SK-N-SH (cell line): ENCODE measurements around the gene SLC24A3. TPM values are rescaled to one million over a fixed set of nuclear protein-coding genes. Genes with fewer than 3 reads are reported as not detected.

Experiments used
- CTCF ChIA-PET: fragments of 300-600, 350-600 bp; formaldehyde crosslinking; extraction: SDS; loops from one replicate; lab custom pipeline; 2021; lab: Yijun Ruan, JAX
- POLR2A ChIA-PET: fragments of 350-600 bp; sonication (Branson Sonifier 250); formaldehyde crosslinking; extraction: SDS; loops from one replicate; lab custom pipeline; 2020; ENCODE audit warnings: antibody characterized with exemption, inconsistent platforms; lab: Yijun Ruan, JAX
- DNase-seq: peaks from one replicate; pipeline ENCODE4 v3.0.0; 2012
- H2AFZ ChIP-seq: fragments of 200-600 bp; sonication (generic); 2 replicates; pipeline ENCODE4 v1.8.1; 2016; ENCODE audit warnings: antibody characterized with exemption, mild to moderate bottlenecking, low read depth
- H3F3A ChIP-seq: fragments of 200-600 bp; sonication (generic); replicated peaks from 2 replicates; pipeline ENCODE3; 2016; ENCODE audit warnings: antibody characterized with exemption, mild to moderate bottlenecking; ENCODE audit not compliant: insufficient read depth
- H3K27ac ChIP-seq, 2 experiments: fragments of 200-500 bp in 1 of 2; fragments of 200-600 bp in 1 of 2; sonication (Bioruptor generic) in 1 of 2; sonication (generic), shearing (Covaris generic) in 1 of 2; 2 replicates each; pipeline versions ENCODE4 v1.5.1 to v1.6.1; 2014 to 2016; ENCODE audit warnings: low read depth in 2 of 2, inconsistent platforms in 1 of 2, low read length in 1 of 2, mild to moderate bottlenecking in 1 of 2, mixed read lengths in 1 of 2
- H3K27me3 ChIP-seq: fragments of 200-600 bp; sonication (generic), shearing (Covaris generic); 2 replicates; pipeline ENCODE4 v1.6.1; 2016; ENCODE audit warnings: mixed run types; ENCODE audit not compliant: insufficient read depth
- H3K36me3 ChIP-seq, 2 experiments: fragments of 200-500 bp in 1 of 2; fragments of 200-600 bp in 1 of 2; sonication (Bioruptor generic) in 1 of 2; sonication (generic) in 1 of 2; replicated peaks in 1 of 2; 2 replicates each; pipeline versions ENCODE3 to v1.5.1; 2014 to 2016; ENCODE audit warnings: low read length in 1 of 2, mild to moderate bottlenecking in 1 of 2; ENCODE audit not compliant: insufficient read depth in 2 of 2, control insufficient read depth in 1 of 2
- H3K4me1 ChIP-seq, 2 experiments: fragments of 200-500 bp in 1 of 2; fragments of 200-600 bp in 1 of 2; sonication (Bioruptor generic) in 1 of 2; sonication (generic), shearing (Covaris generic) in 1 of 2; 2 replicates each; pipeline versions ENCODE4 v1.5.1 to v1.6.1; 2014 to 2016; ENCODE audit warnings: low read depth in 1 of 2, low read length in 1 of 2, mixed run types in 1 of 2; ENCODE audit not compliant: insufficient read depth in 2 of 2, control insufficient read depth in 1 of 2
- H3K4me2 ChIP-seq: fragments of 200-600 bp; sonication (generic), shearing (Covaris generic); 2 replicates; pipeline ENCODE4 v1.6.1; 2017; ENCODE audit warnings: mixed run types
- H3K4me3 ChIP-seq, 2 experiments: fragments of 200-500 bp in 1 of 2; fragments of 200-600 bp in 1 of 2; sonication (Bioruptor generic) in 1 of 2; sonication (generic), shearing (Covaris generic) in 1 of 2; 2 replicates each; pipeline versions ENCODE4 v1.5.1 to v1.8.1; 2014 to 2016; ENCODE audit warnings: low read depth in 2 of 2, inconsistent platforms in 1 of 2, low read length in 1 of 2, mild to moderate bottlenecking in 1 of 2, mixed read lengths in 1 of 2, moderate library complexity in 1 of 2
- H3K79me2 ChIP-seq: fragments of 200-600 bp; sonication (generic); 2 replicates; pipeline ENCODE4 v1.8.1; 2017; ENCODE audit warnings: mild to moderate bottlenecking; ENCODE audit not compliant: insufficient read depth
- H3K9ac ChIP-seq: fragments of 200-600 bp; sonication (generic); 2 replicates; pipeline ENCODE4 v1.6.1; 2017; ENCODE audit warnings: mixed run types
- H3K9me2 ChIP-seq: fragments of 200-600 bp; sonication (generic); 2 replicates; pipeline ENCODE4 v1.6.1; 2017; ENCODE audit warnings: mixed run types
- H3K9me3 ChIP-seq: fragments of 200-600 bp; sonication (generic); 2 replicates; pipeline ENCODE4 v1.6.1; 2017; ENCODE audit warnings: mixed run types, mild to moderate bottlenecking, moderate library complexity
- H4K20me1 ChIP-seq: fragments of 200-600 bp; sonication (generic); 2 replicates; pipeline ENCODE4 v1.6.1; 2017; ENCODE audit warnings: mild to moderate bottlenecking, mixed run types; ENCODE audit not compliant: insufficient read depth
- CTCF ChIP-seq: fragments of 200-600 bp; sonication (generic); IDR thresholded peaks from 2 replicates; pipeline ENCODE4 v1.6.1; 2017; ENCODE audit warnings: antibody characterized with exemption, mild to moderate bottlenecking, moderate library complexity
- ELF1 ChIP-seq: IDR thresholded peaks from 2 replicates; pipeline ENCODE4 v1.4.0; 2012
- EZH2phosphoT487 ChIP-seq: fragments of 200-600 bp; sonication (generic); IDR thresholded peaks from 2 replicates; pipeline ENCODE4 v1.6.1; 2017; ENCODE audit warnings: low read depth, mixed run types, mild to moderate bottlenecking, antibody characterized with exemption, moderate library complexity, borderline replicate concordance
- FOSL2 ChIP-seq: IDR thresholded peaks from 2 replicates; pipeline ENCODE4 v1.4.0; 2012; ENCODE audit warnings: low read depth, mild to moderate bottlenecking, moderate library complexity, borderline replicate concordance
- FOXJ3 ChIP-seq: sonication (generic); formaldehyde crosslinking; IDR thresholded peaks from 2 replicates; pipeline ENCODE4 v1.5.1; 2020; ENCODE audit warnings: mild to moderate bottlenecking, missing genetic modification reagents
- GABPA ChIP-seq: IDR thresholded peaks from 2 replicates; pipeline ENCODE4 v1.4.0; 2012; ENCODE audit warnings: low read depth, mild to moderate bottlenecking
- JUND ChIP-seq: IDR thresholded peaks from 2 replicates; pipeline ENCODE4 v1.4.0; 2012
- MEF2A ChIP-seq: IDR thresholded peaks from 2 replicates; pipeline ENCODE4 v1.4.0; 2012; ENCODE audit warnings: low read depth, borderline replicate concordance
- POLR2AphosphoS5 ChIP-seq: IDR thresholded peaks from 2 replicates; pipeline ENCODE4 v1.6.1; 2012; ENCODE audit warnings: low read depth, low read length
- RAD21 ChIP-seq: IDR thresholded peaks from 2 replicates; pipeline ENCODE4 v1.6.1; 2012; ENCODE audit warnings: mild to moderate bottlenecking, low read length
- RCOR1 ChIP-seq: fragments of 150-350 bp; IDR thresholded peaks from 2 replicates; pipeline ENCODE4 v1.6.1; 2017; ENCODE audit warnings: antibody characterized with exemption, low read length
- RFX5 ChIP-seq: IDR thresholded peaks from 2 replicates; pipeline ENCODE4 v1.6.1; 2012; ENCODE audit warnings: mild to moderate bottlenecking, improper control_type of control experiment, low read length
- RXRA ChIP-seq: IDR thresholded peaks from 2 replicates; pipeline ENCODE4 v1.4.0; 2012; ENCODE audit warnings: low read depth, mild to moderate bottlenecking, borderline replicate concordance
- SMC3 ChIP-seq: IDR thresholded peaks from 2 replicates; pipeline ENCODE4 v1.6.1; 2012; ENCODE audit warnings: low read depth, low read length, improper control_type of control experiment
- TAF1 ChIP-seq: IDR thresholded peaks from 2 replicates; pipeline ENCODE4 v1.6.1; 2012; ENCODE audit warnings: low read depth, mild to moderate bottlenecking, low read length, moderate library complexity, borderline replicate concordance
- TEAD4 ChIP-seq: IDR thresholded peaks from 2 replicates; pipeline ENCODE4 v1.4.0; 2012; ENCODE audit warnings: mild to moderate bottlenecking, borderline replicate concordance; ENCODE audit not compliant: insufficient read depth
- USF1 ChIP-seq: IDR thresholded peaks from 2 replicates; pipeline ENCODE4 v1.4.0; 2012; ENCODE audit warnings: low read depth, borderline replicate concordance
- USF2 ChIP-seq: fragments of 150-350 bp; IDR thresholded peaks from 2 replicates; pipeline ENCODE4 v1.6.1; 2017; ENCODE audit warnings: antibody characterized with exemption, low read length, low read depth, borderline replicate concordance
- YY1 ChIP-seq: IDR thresholded peaks from 2 replicates; pipeline ENCODE4 v1.4.0; 2012; ENCODE audit warnings: low read depth, mild to moderate bottlenecking
- ZBTB33 ChIP-seq: IDR thresholded peaks from 2 replicates; pipeline ENCODE4 v1.4.0; 2012; ENCODE audit warnings: low read depth, borderline replicate concordance
- WGBS: methylation state at CpG from one replicate; pipeline ENCODE4 v1.1.6; 2017; ENCODE audit warnings: low lambda C conversion rate; 5-methylcytosine and 5-hydroxymethylcytosine counted together
- polyA plus RNA-seq, 3 experiments: library from polyadenylated mRNA; depleted of rRNA; stranded (reverse); fragments of >200 nt; gene quantifications; 2 replicates each; pipeline ENCODE4 v1.2.3, GENCODE V29; 2012

Gene SLC24A3
- polyA plus RNA-seq, 1 of the 3 experiments (the other 2 are of a cell fraction): not detected

- Histone ChIP-seq H3K4me1 (no peaks in the 10 kb centered on the region), H4K20me1 (no peaks in the 10 kb centered on the region), H3K36me3 (no peaks in the 10 kb centered on the region), H3K27me3 (peaks cover 7% of the 10 kb centered on the region), H3K27ac (no peak overlapping the region), H3K4me2 (no peak overlapping the region), H3K4me3 (no peak overlapping the region), H3K79me2 (no peaks in the 10 kb centered on the region), H3F3A (no peaks in the 10 kb centered on the region), H3K9me3 (no peaks in the 10 kb centered on the region), H3K9me2 (no peaks in the 10 kb centered on the region), H2AFZ (no peak overlapping the region), H3K9ac (no peak overlapping the region)
- TF ChIP-seq MEF2A (no peak), ZBTB33 (no peak), RFX5 (no peak), USF2 (no peak), FOXJ3 (CRISPR knock-in tag) (no peak)
- WGBS: 39% methylated on average over 4 of the region's 4 CpGs
- no peak for DNase-seq
- ChIA-PET POLR2A (no interaction called here), CTCF (no interaction called here)
Measured at GRCh38 chr20:19463597-19463996, 251.2 kb downstream of the SLC24A3 start.

GRCh38 chr20:19465536-19465935 is 253.1 kb downstream of the SLC24A3 start:
- H3K79me2 ChIP-seq: no peaks in the 10 kb centered on the region
- no peaks in the 10 kb centered on the region for H3F3A ChIP-seq
- H3K27me3 ChIP-seq: peaks cover 16% of the 10 kb centered on the region
- H4K20me1 ChIP-seq: no peaks in the 10 kb centered on the region
- H3K4me3 ChIP-seq: no peak overlapping the region
- no peaks in the 10 kb centered on the region for H3K36me3 ChIP-seq
- no peak for DNase-seq
- H3K9ac ChIP-seq: no peak overlapping the region
- TF ChIP-seq POLR2AphosphoS5: no peak
- no peak for TF ChIP-seq RCOR1
- TF ChIP-seq GABPA: no peak
- no peak for TF ChIP-seq USF2
- TF ChIP-seq ELF1: no peak
- no peak for TF ChIP-seq RAD21
- TF ChIP-seq YY1: no peak
- TF ChIP-seq TEAD4: no peak
- no peak for TF ChIP-seq USF1
- TF ChIP-seq RFX5: no peak
- TF ChIP-seq CTCF: no peak
- TF ChIP-seq JUND: no peak
- no peak for TF ChIP-seq SMC3
- no peak for TF ChIP-seq TAF1
- no peak for TF ChIP-seq RXRA
- TF ChIP-seq EZH2phosphoT487: no peak
- TF ChIP-seq FOSL2: no peak
- TF ChIP-seq, all 33 proteins: peak for 0
- Histone ChIP-seq H2AFZ (no peak overlapping the region), H3K9me3 (no peaks in the 10 kb centered on the region), H3K4me1 (no peaks in the 10 kb centered on the region), H3K9me2 (no peaks in the 10 kb centered on the region), H3K4me2 (no peak overlapping the region), H3K27ac (no peak overlapping the region)
- ChIA-PET CTCF (interaction anchor here (0.6 kb wide), 1 partner anchor 118 kb away, joined by 3 read pairs; no protein-coding TSS in a partner anchor), POLR2A (no interaction called here)
- 19% methylated on average over 2 of the region's 2 CpGs for WGBS
